Amniotic epithelial cell (primary cell): ENCODE data around the gene CENPX.
A peak's percentile ranks its signal among the peaks of the same experiment; 100 is the strongest.
"Not testable (repeated sequence)": the region's sequence is repeated elsewhere in the genome, so short reads cannot be mapped to it uniquely, and the experiment has no call there.

Experiments
- DNase-seq: peaks from one replicate; pipeline ENCODE4 v3.0.0-alpha.2; 2010; ENCODE audit warnings: low read depth

The CENPX gene

DNA sequence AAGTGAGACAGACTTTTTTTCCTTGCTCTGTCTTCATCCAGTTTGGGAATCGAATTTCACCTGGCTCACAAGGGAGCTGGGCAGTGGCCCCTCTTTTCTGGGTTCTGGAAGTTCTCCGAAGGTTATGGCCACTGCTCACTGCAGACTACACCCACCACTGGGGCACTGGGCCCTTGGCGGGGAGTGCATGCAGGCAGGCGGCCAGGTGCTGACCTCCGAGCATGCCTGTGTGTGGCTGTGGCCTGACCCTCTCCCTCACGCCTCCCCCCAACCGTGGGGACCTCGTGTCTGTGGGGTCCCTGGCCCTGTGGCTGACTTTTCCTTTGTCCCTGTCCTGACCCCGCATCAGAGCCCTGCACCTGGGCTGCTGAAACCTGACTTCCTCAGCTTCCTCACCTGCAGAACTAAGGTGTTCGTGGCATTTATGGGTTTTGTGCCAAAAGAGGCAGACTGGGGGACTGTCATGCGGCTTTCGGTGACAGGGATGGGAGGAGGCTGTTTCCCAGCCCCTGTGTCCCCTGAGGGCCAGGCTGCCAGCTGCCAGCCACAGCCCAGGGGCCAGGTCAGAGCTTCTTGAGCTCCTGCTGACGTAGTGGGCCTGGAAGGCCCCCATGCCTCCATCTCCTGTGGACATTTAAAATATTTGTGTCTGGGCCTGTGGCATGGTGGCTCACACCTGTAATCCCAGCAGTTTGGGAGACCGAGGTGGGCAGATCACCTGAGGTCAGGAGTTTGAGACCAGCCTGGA, 23.8 kb downstream of the CENPX start:
- no peak for DNase-seq

DNA sequence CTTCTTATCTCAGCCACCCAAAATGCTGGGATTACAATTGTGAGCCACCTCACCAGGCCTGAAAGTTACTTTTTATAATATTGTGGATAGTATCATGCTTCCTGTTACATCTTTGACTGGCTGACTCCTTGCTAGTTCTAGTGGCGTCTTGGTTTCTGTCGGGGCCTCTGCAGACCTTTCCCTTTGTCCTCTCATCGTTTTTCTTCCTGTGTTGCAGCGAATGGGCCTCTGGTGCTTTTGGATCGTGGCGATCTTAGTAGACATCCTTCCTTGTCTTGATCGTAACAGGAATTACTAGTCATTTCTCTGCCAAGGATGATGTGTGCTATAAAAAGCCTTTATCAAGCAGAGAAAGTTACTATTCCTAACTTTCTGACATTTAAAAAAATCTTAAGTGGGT, 24.5 kb downstream of the CENPX start:
- no peak for DNase-seq

DNA sequence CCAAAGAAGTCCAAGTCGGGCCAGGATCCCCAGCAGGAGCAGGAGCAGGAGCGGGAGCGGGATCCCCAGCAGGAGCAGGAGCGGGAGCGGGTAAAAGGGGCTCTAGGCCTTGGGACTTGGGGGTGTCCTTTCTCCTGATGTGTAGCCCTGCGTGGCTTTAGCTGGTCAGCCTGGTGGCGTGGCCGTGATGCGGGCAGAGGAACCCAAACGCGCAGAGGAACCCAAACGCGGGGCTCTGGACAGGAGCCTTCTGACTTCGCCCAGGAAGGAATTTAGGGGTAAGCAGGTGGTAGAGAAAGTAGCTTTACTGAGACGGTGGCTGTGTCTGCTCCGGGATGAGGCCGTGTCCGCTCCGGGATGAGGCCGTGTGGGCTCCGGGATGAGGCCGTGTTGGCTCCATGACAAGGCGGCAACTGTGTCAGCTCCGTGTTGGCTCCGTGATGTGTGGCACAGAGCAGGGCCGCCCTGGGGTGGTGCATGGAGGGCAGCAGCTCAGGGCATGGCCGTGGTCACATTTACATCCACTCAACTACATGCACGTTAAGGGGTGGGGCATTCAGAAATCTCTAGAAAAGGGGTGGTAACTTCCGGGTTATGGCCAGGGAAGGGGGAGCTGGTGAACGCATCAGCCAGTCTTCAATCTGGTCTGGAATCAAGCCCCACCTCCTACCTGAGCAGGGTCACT, 25.8 kb downstream of the CENPX start:
- no peak for DNase-seq

DNA sequence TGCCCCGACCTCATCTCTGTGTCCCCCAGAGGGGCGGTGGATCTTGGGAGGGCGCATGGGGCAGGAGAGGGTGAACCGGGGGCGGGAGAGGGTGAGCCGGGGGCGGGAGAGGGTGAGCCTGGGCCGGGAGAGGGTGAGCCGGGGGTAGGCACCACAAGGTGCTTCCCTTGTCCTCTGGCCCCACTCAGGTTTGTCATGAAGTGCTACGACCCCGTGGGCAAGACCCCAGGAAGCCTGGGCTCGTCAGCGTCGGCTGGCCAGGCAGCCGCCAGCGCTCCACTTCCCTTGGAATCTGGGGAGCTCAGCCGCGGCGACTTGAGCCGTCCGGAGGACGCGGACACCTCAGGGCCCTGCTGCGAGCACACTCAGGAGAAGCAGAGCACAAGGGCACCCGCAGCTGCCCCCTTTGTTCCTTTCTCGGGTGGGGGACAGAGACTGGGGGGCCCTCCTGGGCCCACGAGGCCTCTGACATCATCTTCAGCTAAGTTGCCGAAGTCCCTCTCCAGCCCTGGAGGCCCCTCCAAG, 26.4 kb downstream of the CENPX start:
- DNase-seq = no peak

DNA sequence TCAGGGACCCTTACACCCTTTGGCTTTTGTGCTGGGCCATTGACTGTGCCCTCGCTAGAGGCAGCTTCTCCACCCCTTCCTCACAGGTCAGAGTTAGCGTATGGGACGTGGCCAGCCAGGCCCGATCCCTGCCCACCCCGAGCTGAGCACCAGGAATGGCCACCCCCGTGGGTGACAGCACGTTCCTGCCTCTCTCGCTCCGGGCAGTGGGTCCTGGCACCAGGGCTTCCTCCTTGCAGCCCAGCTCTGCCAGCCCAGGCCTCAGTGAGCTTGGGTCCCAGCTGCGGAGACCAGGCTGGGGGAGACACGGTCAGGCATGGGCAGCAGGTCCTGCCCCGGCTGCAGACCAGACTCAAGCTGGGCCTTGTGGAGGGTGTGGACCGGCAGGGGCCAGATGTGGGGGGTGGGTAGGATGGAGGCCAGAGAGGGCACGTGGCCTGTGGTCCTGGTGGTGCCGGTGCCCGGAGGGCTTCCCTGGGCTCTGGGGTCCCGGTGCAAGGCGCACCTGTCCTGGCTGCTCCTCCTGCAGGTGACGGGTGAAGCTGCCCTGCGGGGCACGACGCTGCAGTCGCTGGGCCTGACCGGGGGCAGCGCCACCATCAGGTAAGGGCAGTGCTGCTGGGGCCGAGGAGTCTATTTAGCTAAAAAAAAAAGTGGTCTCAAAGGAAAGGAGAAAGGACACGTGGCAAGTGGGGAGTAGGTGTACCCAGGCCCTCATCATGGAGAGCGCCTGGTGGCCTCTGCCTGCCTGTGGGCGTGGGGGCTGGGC, 27.0 kb downstream of the CENPX start:
- no peak for DNase-seq

DNA sequence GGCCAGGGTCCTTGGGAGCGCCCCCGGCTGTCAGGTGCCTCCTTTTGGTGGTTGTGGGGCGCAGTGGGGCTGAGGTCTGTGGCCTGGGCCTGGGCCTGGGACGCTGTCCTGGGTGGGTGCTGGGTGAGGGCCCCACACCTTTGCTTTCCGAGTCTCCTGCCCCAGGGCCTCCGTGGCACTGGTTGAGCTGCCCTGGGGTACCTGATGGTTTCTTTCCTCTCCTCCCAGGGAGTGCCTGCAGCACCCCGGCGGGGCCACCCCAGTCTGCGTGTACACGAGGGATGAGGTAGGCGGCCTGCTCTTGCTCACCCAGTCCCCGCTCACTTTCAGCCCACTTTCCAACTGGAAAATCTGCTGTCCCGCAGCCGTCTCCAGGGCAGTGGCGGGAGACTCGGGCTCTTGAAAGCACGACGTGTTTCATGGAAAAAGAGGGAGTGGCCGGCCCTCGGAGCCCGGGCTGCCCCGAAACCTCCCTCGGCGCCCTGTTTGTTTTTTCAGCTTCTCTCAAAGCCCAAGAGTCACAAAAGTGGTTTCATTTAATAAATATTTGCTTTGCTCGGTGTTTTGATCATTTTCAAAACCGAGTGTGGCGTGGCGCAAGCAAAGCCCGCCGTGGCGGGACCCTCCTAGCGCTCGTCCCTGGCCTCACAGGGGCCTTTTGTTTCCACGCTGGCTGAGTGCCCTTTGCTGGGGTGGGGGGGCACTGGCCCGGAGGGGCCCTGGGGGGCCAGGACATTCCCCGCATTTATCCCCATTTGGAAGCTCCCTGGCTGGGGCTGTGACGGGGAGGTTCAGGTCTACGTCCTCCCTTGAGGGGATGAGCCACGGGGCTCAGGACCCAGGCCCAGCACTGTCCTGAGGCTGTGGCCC, 27.9 kb downstream of the CENPX start:
- DNase-seq = no peak

DNA sequence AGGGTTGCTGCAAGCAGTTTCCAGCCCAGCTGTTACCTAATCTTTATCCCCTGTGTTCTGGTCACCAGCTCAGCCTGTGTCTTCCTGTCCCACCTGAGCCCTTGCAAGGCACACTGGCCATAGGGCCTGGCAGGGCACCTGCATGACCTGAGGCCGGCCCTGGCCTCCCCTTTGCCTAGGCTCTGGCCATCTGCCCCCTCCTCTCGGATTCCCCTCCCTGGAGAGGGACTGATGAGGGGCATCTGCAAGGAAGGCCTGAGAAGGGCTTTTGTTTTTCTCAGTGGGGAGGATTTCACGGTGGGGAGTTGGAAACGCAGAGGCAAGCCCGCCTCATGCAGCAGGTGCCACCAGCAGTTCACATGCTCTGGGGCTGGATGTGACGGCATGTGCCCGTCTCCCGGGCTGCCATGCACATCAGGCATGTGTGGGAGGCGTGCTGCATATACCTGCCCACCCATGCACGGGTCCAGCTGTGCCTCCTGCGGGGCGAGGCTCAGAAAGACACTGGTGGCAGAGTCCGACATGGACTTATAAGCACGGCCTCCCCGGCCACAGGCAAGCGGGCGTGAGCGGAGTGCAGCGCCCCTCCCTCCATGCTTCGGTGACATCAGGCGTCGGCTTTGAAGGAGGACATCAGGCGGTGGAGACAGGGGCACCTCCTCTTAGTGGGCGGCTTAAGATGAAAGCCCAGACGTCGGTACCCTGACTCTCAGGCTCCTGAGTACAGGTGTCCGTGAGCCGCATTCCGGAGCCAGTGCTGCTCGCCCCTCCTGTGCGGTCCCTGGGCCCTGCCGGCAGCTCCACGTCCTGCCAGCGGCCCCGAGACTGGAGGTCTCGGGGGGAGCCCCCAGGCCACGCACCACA, 28.7 kb downstream of the CENPX start:
- DNase-seq = no peak

DNA sequence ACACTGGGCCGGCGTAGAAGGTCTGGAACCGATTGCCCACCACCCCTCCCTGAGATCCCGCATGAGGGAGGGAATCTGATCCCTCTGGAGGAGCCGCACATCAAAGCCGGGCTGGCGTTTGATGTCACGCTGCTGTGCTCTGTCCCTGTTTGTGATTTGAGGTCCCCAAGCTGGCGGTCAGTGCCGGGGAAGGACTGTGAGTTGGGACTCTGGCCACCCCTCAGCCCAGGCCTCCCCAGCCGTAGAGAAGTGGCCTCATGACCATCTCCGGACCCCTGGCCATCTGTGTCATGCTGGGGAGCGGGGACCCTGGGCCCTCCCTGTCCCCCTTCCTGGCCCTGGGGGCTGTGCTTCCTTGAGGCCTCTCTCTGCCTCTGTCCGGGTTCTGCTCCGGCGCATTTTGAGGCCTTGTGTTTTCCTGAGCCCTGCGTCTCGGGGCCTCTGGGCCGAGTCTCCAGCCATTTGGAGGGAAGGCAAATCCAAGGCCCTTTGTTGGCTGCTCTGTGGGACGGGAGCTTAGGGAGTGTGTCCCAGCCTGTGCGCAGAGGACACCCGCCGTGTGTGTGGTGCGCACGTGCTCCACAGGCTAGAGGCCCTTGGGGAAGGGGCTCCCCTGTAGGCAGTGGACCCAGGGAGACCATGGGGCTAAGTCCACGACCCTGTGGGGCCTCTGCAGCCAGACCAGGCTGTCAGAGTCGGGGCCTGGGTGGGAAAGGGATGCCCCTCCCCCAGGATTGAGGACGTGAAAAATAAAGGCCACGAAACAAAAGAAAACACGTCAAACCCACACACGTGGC, 30.2 kb downstream of the CENPX start:
- no peak for DNase-seq

DNA sequence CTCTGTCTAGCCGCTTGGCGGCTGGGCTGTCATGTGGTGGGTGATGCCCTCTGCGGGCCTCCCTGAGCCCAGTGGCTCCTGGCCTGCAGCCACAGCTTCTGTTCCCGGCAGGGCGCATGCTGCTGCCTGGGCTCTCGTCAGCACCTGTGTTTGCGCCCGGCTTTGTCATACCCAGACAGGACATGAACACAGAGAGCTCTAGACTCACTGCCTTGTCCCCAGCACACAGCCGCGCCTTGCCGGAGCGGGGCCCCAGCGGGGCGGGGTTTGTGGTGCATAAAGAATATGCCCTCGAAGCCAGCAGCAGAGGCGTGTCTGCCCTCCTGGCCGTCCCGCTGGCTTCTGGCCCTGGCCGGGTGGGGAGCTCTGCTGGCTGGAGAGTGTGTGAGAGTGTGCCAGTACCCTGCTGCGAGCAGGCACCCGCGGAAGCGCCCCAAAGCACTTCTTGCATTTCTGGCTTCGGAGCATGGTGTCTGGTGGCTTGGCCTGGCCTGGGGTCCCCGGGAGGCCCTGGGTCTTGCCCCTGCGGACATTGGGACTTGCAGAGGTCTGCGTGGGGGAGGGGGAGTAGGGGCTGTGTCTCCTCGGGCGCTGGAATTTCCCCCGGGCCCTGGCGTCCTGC, 30.9 kb downstream of the CENPX start:
- peak; percentile 42 for DNase-seq

DNA sequence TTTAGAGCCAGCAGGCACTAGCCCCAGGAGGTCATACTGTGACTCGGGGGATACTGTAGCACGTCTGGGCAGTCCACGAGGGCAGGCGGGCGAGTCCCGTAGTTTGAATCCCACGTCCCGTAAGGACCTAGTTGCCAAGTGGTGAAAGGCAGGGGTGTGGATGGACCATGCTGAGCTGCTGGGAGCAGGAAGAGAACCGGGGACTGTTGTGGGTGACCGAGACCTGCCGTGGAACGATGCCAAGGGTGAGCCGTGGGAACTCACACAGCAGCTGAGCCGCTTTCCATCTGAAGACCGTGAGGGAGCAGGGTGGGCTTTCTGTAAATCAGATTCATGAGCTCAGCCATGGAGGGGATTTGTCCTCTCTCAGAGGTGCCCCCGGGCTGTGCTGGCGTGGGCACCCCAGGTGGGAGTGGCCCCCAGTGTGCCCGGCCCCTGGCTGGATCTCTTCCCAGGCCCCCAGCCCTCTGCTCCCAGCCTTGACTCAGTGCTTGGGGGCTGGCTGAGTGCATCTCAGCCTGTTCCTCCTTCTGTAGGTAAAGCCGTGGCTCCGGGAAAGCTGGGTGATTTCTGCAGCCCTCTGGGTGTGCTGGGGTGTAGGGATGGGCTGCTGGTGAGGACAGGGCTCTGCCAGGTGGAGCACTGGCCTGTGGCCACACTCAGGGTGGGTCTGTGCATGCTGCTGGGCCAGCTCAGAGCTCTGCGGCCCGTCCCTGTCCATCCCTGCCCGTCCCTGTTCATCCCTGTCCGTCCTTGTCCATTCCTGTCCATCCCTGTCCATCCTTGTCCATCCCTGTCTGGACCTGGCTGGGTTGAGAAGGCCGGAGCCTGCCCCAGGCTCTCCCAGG, 31.6 kb downstream of the CENPX start:
- no peak for DNase-seq

DNA sequence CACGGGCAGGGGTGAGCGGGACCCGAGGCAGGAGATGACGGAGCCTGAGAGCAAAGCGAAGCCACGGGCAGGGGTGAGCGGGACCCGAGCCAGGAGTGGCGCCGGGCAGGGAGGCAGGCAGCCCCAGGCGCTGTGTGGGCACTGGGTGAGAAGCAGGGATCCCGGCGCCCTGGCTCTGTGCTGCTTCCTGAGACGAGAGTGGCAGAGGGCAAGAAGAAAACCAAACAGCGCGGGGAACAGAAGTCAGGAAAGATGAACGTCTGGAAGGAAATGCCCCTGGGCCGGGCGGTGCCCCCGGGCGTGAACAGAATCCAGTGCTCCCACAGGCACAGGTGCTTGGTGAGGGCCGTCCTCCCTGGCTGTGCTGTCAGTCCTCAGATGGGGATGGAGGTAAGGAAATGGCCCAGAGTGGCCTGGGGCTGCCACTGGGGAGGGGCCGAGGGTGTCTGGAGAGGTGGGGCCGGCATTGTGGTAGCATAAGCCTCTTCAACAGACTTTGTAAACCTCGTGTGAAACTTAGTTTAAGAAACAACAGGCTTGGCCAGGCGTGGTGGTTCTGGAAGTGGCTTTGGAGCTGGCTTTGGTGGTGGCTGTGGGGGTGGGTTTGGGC, 35.4 kb downstream of the CENPX start:
- no peak for DNase-seq

DNA sequence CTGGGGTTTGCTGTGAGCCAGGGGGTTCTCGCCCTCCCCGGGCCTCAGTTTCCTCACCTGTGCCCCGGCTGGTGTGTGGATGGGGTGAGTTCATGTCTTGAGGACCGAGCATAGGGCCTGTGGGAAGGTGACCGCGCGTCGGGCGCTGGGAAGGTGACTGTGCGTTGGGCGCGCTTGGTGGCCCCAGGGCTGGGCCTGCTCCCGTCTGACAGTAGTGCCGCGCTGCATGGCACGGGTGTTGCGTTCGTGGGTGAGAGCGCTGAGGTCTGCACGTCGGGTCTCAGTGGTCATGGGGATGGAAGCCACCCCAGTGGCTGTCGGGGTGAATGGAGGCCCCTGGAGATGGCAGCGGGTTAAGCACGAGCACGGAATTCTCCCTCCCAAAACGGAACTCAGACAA, 36.1 kb downstream of the CENPX start:
- DNase-seq = no peak

DNA sequence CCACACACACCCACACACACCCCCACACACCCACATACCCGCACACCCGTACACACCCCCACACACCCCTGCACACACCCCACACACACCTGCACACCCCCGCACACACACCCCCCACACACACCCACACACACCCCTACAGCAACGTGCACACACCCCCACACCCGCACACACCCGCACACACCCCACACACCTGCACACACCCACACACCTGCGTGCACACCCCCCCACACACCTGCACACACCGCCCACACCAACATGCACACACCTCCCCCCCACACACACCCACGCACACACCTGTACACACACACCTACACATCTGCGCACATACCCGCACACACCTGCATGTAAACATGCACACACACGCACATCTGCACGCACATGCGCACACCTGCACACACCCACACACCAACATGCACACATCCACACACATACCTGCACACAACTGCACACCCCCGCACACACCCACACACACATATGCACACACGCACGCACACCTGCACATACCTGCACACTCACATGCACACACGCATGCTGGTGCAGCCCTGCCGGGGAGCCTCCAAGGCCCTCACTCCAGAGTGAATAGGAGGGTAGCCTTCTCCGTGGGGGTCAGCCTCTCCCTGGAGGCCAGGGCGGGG, 37.8 kb downstream of the CENPX start:
- DNase-seq = no peak

DNA sequence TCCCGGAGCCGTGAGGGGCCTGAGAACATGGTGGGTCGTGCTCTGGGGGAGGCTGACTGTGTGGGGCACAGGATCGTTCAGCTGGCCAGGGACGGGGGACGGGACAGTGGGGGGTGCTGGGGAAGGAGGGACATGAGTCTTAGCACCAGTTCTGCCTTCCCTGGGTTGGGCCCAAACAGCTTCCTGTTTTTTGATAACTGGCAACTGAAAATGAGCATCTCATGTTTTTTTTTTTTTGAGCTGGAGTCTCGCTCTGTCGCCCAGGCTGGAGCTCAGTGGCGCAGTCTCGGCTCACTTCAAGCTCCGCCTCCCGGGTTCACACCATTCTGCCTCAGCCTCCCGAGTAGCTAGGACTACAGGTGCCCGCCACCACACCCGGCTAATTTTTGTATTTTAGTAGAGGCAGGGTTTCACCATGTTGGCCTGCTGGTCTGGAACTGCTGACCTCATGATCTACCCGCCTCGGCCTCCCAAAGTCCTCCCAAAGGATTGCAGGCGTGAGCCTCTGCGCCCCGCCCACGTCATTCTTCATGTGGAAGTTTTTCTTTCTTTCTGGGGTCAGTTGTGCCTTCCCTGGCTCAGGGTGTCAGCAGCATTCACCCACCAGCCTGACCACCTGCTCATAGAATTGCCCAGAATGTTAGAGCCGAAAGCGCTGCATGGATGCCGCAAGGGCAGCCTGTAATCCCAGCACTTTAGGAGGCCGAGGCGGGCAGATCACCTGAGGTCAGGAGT, 38.9 kb downstream of the CENPX start:
- no peak for DNase-seq

DNA sequence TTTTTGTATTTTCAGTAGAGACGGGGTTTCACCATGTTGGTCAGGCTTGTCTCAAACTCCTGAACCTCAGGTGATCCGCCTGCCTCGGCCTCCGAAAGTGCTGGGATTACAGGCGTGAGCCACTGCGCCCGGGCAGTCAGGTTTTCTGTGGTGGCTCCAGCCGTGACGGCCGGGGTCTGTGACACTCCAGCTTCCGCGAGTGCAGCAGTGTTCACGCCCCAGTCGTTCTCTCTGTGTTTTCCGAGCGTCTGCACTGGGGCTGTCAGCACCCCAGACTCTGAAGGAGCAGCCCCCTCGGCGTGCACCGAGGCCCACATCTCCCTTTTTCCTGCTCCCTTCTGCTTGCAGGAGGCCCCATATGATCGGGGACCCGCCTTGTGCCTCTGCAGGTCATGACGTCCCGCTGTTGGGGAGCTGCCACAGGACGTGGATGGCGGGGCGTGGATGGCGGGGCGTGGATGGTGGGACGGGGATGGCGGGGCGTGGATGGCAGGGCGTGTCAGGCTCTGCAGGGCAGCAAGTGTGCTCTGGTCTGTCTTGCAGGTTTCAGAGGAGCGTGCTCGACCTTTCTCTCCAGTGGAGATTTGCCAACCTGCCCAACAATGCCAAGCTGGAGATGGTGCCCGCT, 39.6 kb downstream of the CENPX start:
- no peak for DNase-seq

DNA sequence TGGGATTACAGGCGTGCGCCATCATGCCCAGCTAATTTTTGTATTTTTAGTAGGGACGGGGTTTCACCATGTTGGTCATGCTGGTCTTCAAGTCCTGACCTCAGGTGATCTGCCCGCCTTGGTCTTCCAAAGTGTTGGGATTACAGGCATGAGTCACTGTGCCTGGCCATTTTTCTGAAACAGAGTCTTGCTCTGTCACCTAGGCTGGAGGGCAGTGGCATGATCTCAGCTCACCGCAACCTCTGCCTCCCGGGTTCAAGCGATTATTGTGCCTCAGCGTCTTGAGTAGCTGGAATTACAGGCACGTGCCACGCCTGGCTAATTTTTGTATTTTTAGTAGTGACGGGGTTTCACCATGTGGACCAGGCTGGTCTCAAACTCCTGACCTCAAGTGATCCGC, 41.2 kb downstream of the CENPX start:
- not testable (repeated sequence) for DNase-seq
